MCF 10A (cell line): ENCODE results near the gene RHOA. TPM values are rescaled to one million over a fixed set of nuclear protein-coding genes. Genes with fewer than 3 reads are reported as not detected.

ENCODE experiments used
- BruUV-seq: library from RNA; stranded (reverse); fragments of 400-500 nt; replicated peaks from 2 replicates; lab custom pipeline; 2021; lab: Mats Ljungman, UMichigan
- CTCF ChIA-PET: fragments of 300-600 bp; sonication (Branson Sonifier 250); formaldehyde crosslinking; extraction: SDS; loops from one replicate; lab custom pipeline; 2021; ENCODE audit warnings: antibody characterized with exemption, inconsistent platforms; lab: Yijun Ruan, JAX
- POLR2A ChIA-PET: fragments of 300-600, 350-650 bp; sonication (Branson Sonifier 250); formaldehyde crosslinking; extraction: SDS; loops from one replicate; lab custom pipeline; 2020; ENCODE audit warnings: antibody characterized with exemption, inconsistent platforms; lab: Yijun Ruan, JAX
- DNase-seq: peaks from one replicate; pipeline ENCODE4 v3.0.0-alpha.2; 2018; ENCODE audit not compliant: unreplicated experiment
- H3K27ac Mint-ChIP-seq: one replicate; pipeline ENCODE4 v1.8.0; 2022; ENCODE audit warnings: mild to moderate bottlenecking, low read depth, mixed read lengths; ENCODE audit not compliant: unreplicated experiment
- H3K27me3 Mint-ChIP-seq: one replicate; pipeline ENCODE4 v1.8.0; 2022; ENCODE audit warnings: mixed read lengths; ENCODE audit not compliant: insufficient read depth, unreplicated experiment
- H3K36me3 Mint-ChIP-seq: one replicate; pipeline ENCODE4 v1.8.0; 2022; ENCODE audit warnings: mild to moderate bottlenecking, moderate library complexity, mixed read lengths; ENCODE audit not compliant: insufficient read depth, unreplicated experiment
- H3K4me1 Mint-ChIP-seq: one replicate; pipeline ENCODE4 v1.8.0; 2022; ENCODE audit warnings: mixed read lengths; ENCODE audit not compliant: insufficient read depth, unreplicated experiment
- H3K4me3 Mint-ChIP-seq: one replicate; pipeline ENCODE4 v1.8.0; 2022; ENCODE audit warnings: mild to moderate bottlenecking, moderate library complexity, mixed read lengths; ENCODE audit not compliant: unreplicated experiment
- H3K9me3 Mint-ChIP-seq: one replicate; pipeline ENCODE4 v1.8.0; 2022; ENCODE audit warnings: mixed read lengths; ENCODE audit not compliant: unreplicated experiment
- intact Hi-C: fragments of 100-400 bp; cut with micrococcal nuclease; formaldehyde crosslinking; loops from 2 replicates; pipeline ENCODE4 v1.14.1; 2022
- total RNA-seq: library from RNA; stranded (reverse); gene quantifications from 2 replicates; pipeline ENCODE4 v1.2.3, GENCODE V29; 2022
- TF ChIP-seq, protein P1 (sequence below): fragments of 200-600 bp; IDR thresholded peaks from one replicate; pipeline ENCODE4 v1.8.0; 2022; ENCODE audit warnings: antibody characterized with exemption, mild to moderate bottlenecking; ENCODE audit not compliant: unreplicated experiment

The RHOA gene
- total RNA-seq, 1 experiment from 2014 or later: 298 TPM

DNA sequence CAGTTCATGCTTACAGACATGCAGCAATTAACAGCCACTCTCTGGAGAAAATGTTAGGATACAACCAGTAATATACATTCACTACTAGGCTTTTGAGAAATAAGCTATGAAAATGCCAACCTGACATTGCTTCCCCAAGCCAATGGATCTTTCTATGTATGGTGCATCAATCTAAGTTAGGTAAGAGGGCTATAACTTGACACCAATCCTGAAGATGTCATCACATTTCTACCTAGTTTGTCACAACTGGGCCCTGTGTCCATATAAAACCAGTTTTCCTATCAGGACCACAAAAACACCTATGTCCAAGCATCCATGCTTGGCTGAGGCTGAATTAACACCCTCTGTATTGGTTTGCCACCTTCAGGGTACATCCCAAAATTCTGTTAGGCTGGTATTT is 39.8 kb downstream of the RHOA start:
- intact Hi-C loops: no loop called here
- CTCF ChIA-PET: interaction anchor here (0.7 kb wide), 1 partner anchor 574 kb away, joined by 3 read pairs; no protein-coding TSS in a partner anchor
- POLR2A ChIA-PET: no interaction called here
- peaks cover 75% of the 10 kb centered on the region for H3K36me3 Mint-ChIP-seq
- no peak overlapping the region for H3K4me3 Mint-ChIP-seq
- peaks cover 2% of the 10 kb centered on the region for H3K4me1 Mint-ChIP-seq
- TF ChIP-seq, protein P1, sequence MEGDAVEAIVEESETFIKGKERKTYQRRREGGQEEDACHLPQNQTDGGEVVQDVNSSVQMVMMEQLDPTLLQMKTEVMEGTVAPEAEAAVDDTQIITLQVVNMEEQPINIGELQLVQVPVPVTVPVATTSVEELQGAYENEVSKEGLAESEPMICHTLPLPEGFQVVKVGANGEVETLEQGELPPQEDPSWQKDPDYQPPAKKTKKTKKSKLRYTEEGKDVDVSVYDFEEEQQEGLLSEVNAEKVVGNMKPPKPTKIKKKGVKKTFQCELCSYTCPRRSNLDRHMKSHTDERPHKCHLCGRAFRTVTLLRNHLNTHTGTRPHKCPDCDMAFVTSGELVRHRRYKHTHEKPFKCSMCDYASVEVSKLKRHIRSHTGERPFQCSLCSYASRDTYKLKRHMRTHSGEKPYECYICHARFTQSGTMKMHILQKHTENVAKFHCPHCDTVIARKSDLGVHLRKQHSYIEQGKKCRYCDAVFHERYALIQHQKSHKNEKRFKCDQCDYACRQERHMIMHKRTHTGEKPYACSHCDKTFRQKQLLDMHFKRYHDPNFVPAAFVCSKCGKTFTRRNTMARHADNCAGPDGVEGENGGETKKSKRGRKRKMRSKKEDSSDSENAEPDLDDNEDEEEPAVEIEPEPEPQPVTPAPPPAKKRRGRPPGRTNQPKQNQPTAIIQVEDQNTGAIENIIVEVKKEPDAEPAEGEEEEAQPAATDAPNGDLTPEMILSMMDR: no peak
- H3K27ac Mint-ChIP-seq: no peak overlapping the region
- no peak for DNase-seq
- H3K9me3 Mint-ChIP-seq: no peaks in the 10 kb centered on the region
- H3K27me3 Mint-ChIP-seq: no peaks in the 10 kb centered on the region
- no TSS peak for BruUV-seq

DNA sequence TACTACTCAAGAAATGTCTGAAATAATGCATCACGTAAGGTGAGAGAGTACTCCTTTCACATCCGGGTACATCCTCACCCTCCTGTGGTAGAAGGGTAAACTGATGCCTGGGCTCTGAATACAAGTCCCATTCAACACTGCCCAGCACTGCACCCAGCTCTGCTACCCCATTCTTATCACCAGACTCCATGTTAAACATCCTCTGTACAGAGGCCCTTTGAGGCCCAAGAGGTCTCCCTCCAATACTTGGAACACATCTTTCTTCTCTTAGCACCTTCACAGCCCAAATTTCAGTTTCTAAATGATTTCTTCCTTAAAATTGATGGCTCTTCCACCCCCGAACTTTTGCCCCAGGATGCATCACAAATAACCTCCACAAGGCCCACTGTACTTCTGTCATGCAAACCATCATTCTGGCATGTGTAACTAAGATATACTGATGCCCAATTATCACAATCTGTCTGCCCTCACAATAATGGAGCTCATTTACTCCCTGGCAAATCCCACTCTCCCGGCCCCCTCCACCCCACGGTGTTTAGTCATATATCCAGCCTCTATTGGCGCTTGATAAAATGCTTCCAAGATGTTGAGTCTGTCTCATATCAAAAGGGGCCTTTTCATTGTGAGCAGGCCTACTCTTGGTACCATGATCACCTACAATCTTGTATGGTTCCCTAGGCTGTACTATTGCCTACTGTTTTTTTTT is 41.0 kb downstream of the RHOA start:
- Mint-ChIP-seq H3K4me3 (no peak overlapping the region), H3K9me3 (no peaks in the 10 kb centered on the region), H3K27ac (peak overlapping the region; percentile 49), H3K4me1 (no peaks in the 10 kb centered on the region), H3K27me3 (no peaks in the 10 kb centered on the region), H3K36me3 (peaks cover 87% of the 10 kb centered on the region)
- no peak for DNase-seq
- TF ChIP-seq, protein P1: no peak
- ChIA-PET CTCF (interaction anchor here (0.7 kb wide), 1 partner anchor 31 kb away, joined by 6 read pairs; the partner anchor contains the start of gene USP4), POLR2A (interaction anchor here (0.7 to 1.0 kb wide), 3 partner anchors 11 to 250 kb away, joined by 4 read pairs; partner anchors contain the start of gene USP19)
- intact Hi-C loops: no loop called here
- no TSS peak for BruUV-seq

DNA sequence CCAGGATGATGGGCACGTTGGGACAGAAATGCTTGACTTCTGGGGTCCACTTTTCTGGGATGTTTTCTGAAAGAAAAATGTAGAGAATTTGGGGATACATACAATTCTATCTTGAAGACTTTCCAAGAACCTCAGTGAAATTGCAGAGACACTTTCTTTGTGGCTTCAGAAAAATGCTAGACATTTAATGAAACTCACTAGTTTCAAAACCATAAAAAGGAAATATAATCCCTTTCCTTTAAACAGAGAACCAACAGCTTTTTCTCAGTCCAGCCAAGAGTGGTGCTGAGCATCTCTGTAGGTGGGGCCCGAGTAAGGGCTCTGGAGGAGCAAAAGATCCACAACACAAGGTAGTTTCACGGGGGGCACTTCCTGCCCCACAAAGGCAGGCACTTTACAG is 49.2 kb downstream of the RHOA start:
- Mint-ChIP-seq H3K4me1 (peaks cover 7% of the 10 kb centered on the region), H3K27ac (peak overlapping the region; percentile 64), H3K36me3 (peaks cover 91% of the 10 kb centered on the region), H3K27me3 (no peaks in the 10 kb centered on the region), H3K9me3 (no peaks in the 10 kb centered on the region), H3K4me3 (no peak overlapping the region)
- DNase-seq: no peak
- intact Hi-C loops: no loop called here
- no TSS peak for BruUV-seq
- ChIA-PET CTCF (interaction anchor here (0.6 kb wide), 1 partner anchor 56 kb away, joined by 3 read pairs; no protein-coding TSS in a partner anchor), POLR2A (interaction anchor here (1.0 kb wide), 1 partner anchor 49 kb away, joined by 4 read pairs; the partner anchor contains the start of gene RHOA)
- TF ChIP-seq, protein P1: no peak

- DNase-seq: peak; percentile 32
- intact Hi-C loops: loop anchor here (2.0 kb wide), 1 partner anchor 19 kb away; the partner anchor contains the start of gene USP4
- no peaks in the 10 kb centered on the region for H3K9me3 Mint-ChIP-seq
- ChIA-PET CTCF (interaction anchor here (0.8 to 1.3 kb wide), 2 partner anchors 20 kb away, joined by 3 to 5 read pairs; partner anchors contain the start of gene USP4), POLR2A (interaction anchor here (1.0 to 4.8 kb wide), 17 partner anchors 9 to 339 kb away, joined by 3 to 74 read pairs (median 8); partner anchors contain the start of genes DAG1, NDUFAF3, NICN1 and RHOA)
- H3K4me1 Mint-ChIP-seq: peaks cover 14% of the 10 kb centered on the region
- H3K27me3 Mint-ChIP-seq: no peaks in the 10 kb centered on the region
- no peak overlapping the region for H3K4me3 Mint-ChIP-seq
- H3K36me3 Mint-ChIP-seq: peaks cover 97% of the 10 kb centered on the region
- TF ChIP-seq, protein P1: no peak
- no TSS peak for BruUV-seq
- H3K27ac Mint-ChIP-seq: peak overlapping the region; percentile 78
These were observed 52.2 kb downstream of the RHOA start for GRCh38 chr3:49359623-49360022.
